HepG2 (cell line): ENCODE measurements around the gene TSACC. TPM values are rescaled to one million over a fixed set of nuclear protein-coding genes. Genes with fewer than 3 reads are reported as not detected.

Experiments
- MBNL3 ChIP-seq: fragments of 250-450 bp; sonication (Bioruptor Pico); conservative IDR thresholded peaks from 2 replicates; pipeline ENCODE4 v1.8.0; 2022; ENCODE audit warnings: mild to moderate bottlenecking, inconsistent platforms
- MLLT10 ChIP-seq: sonication (generic); formaldehyde crosslinking; IDR thresholded peaks from 2 replicates; pipeline ENCODE4 v1.4.0; 2020; ENCODE audit warnings: missing genetic modification reagents
- NFKB2 ChIP-seq: sonication (generic); formaldehyde crosslinking; IDR thresholded peaks from 2 replicates; pipeline ENCODE4 v1.4.0; 2020; ENCODE audit warnings: missing genetic modification reagents, borderline replicate concordance
- NFYC ChIP-seq: IDR thresholded peaks from 2 replicates; pipeline ENCODE4 v1.6.1; 2016; ENCODE audit warnings: missing genetic modification reagents, missing compliant biosample characterization
- RFX3 ChIP-seq: IDR thresholded peaks from 2 replicates; pipeline ENCODE4 v1.6.1; 2016; ENCODE audit warnings: missing biosample characterization, missing genetic modification reagents
- ZBTB42 ChIP-seq: sonication (generic); formaldehyde crosslinking; IDR thresholded peaks from 2 replicates; pipeline ENCODE4 v1.5.0; 2020; ENCODE audit warnings: mild to moderate bottlenecking, missing genetic modification reagents
- ZNF687 ChIP-seq: sonication (generic); formaldehyde crosslinking; IDR thresholded peaks from 2 replicates; pipeline ENCODE4 v1.5.1; 2020; ENCODE audit warnings: mild to moderate bottlenecking, missing genetic modification reagents, moderate library complexity
- ZNF83 ChIP-seq: sonication (generic); formaldehyde crosslinking; IDR thresholded peaks from 2 replicates; pipeline ENCODE4 v1.4.0; 2020; ENCODE audit warnings: missing genetic modification reagents, mild to moderate bottlenecking, borderline replicate concordance
- polyA plus RNA-seq, 8 experiments: library from polyadenylated mRNA; depleted of rRNA in 3 of 8; stranded (reverse) in 7 of 8; unstranded in 1 of 8; fragments of >200 nt; fragmentation: Illumina TruSeq in 4 of 8; extraction: Trizol in 4 of 8; gene quantifications; 2 replicates each; pipeline versions ENCODE4 v1.2.1 to v1.2.3, GENCODE V29; 2011 to 2016; ENCODE audit warnings: low read depth in 4 of 8, missing spikeins in 1 of 8, mixed read lengths in 1 of 8; ENCODE audit not compliant: insufficient read depth in 1 of 8
- total RNA-seq, 5 experiments: library from RNA; depleted of rRNA; stranded (reverse); fragments of >200 nt; fragmentation: Illumina TruSeq; extraction: Trizol; gene quantifications; 2 replicates each; pipeline ENCODE4 v1.2.3, GENCODE V29; 2016; ENCODE audit warnings: low read depth in 1 of 5

TSACC gene
- total and polyA plus RNA-seq, 2 of the 13 experiments (the other 11 are each of a cell fraction or from before 2014, with no cell fraction given) = 1.5 to 2.6 TPM

- TF ChIP-seq ZNF687 (CRISPR knock-in tag) (0 out of 2 replicates have a peak, but pooled peaks have one; percentile 48), NFYC (CRISPR knock-in tag) (0 out of 2 replicates have a peak, but pooled peaks have one; percentile 13), NFKB2 (CRISPR knock-in tag) (no peak), RFX3 (no peak), MLLT10 (no peak), MBNL3 (CRISPR knock-in tag) (no peak), ZNF83 (CRISPR knock-in tag) (no peak), ZBTB42 (CRISPR knock-in tag) (peak; percentile 21; the same call in 1 of the 2 replicates)
- TF ChIP-seq, all 625 proteins: peak for 10
Measured at GRCh38 chr1:156366378-156367166, 28.2 kb downstream of the TSACC start (continued).
